K562 (cell line): ENCODE results near the gene ADAMTS15. TPM values are rescaled to one million over a fixed set of nuclear protein-coding genes. Genes with fewer than 3 reads are reported as not detected.

ENCODE experiments used
- RAD21 ChIP-seq, 2 experiments: fragments of 250-450 bp in 1 of 2; fragments of 450-650 bp in 1 of 2; sonication (Bioruptor Pico) in 1 of 2; formaldehyde crosslinking in 1 of 2; IDR thresholded peaks in 1 of 2; conservative IDR thresholded peaks in 1 of 2; 2 replicates each; pipeline versions ENCODE4 v1.4.0 to v1.8.0; 2020 to 2022; ENCODE audit warnings: mild to moderate bottlenecking in 2 of 2, moderate library complexity in 1 of 2
- RREB1 ChIP-seq: fragments of 250-450 bp; sonication (Bioruptor Pico); IDR thresholded peaks from 2 replicates; pipeline ENCODE4 v1.4.0; 2020
- TAF7 ChIP-seq: fragments of 450-650 bp; IDR thresholded peaks from 2 replicates; pipeline ENCODE4 v1.6.1; 2016; ENCODE audit warnings: missing genetic modification characterization, missing compliant biosample characterization
- ZFP36 ChIP-seq: fragments of 150-350 bp; IDR thresholded peaks from 2 replicates; pipeline ENCODE4 v1.6.1; 2018; ENCODE audit warnings: low read length, low read depth; ENCODE audit not compliant: partially characterized antibody
- polyA plus RNA-seq, 8 experiments: library from polyadenylated mRNA; depleted of rRNA in 4 of 8; stranded (reverse) in 5 of 8; unstranded in 3 of 8; fragments of >200 nt; fragmentation: Nextera tagmentation in 2 of 8; fragmentation: Illumina TruSeq in 1 of 8; extraction: Ambion mirVana in 2 of 8; extraction: Trizol in 1 of 8; gene quantifications; 2 replicates each; pipeline versions ENCODE4 v1.2.1 to v1.2.3, GENCODE V29; 2011 to 2014; ENCODE audit warnings: inconsistent platforms in 1 of 8, missing spikeins in 1 of 8
- total RNA-seq, 7 experiments: library from RNA; depleted of rRNA in 6 of 7; stranded (reverse); fragments of >200 nt in 6 of 7; fragmentation: Illumina TruSeq in 2 of 7; extraction: Trizol in 2 of 7; gene quantifications; 2 replicates each; pipeline versions ENCODE4 v1.2.1 to v1.2.3, GENCODE V29; 2011 to 2021; ENCODE audit warnings: low replicate concordance in 1 of 7

Gene ADAMTS15
- total and polyA plus RNA-seq, 9 of the 15 experiments (the other 6 are each of a cell fraction or from before 2014, with no cell fraction given) = 0.04 TPM; not detected in 8

- no peak for TF ChIP-seq RREB1 (CRISPR knock-in tag)
- TF ChIP-seq RAD21 (CRISPR knock-in tag; conservative IDR thresholded peaks at IDR 0.05 in 1 of 2, IDR thresholded peaks at IDR 0.05 in 1 of 2) = no peak
- TF ChIP-seq ZFP36 = no peak
- TF ChIP-seq TAF7 (tag) = no peak
Observed at GRCh38 chr11:130422251-130422995, 26.0 kb upstream of the ADAMTS15 start (continued).
